HL-60 (cell line): ENCODE results near the gene CBX4.

Experiments used
- DNase-seq, 2 experiments: peaks; one replicate each; pipeline ENCODE4 v3.0.0-alpha.2; 2010 to 2020; ENCODE audit warnings: low read depth in 1 of 2, low spot score in 1 of 2
- H3K27ac ChIP-seq: fragments of 250-450 bp; sonication (Bioruptor Pico); replicated peaks from 2 replicates; pipeline ENCODE4 v1.5.1; 2020; ENCODE audit warnings: mild to moderate bottlenecking, moderate library complexity
- H3K27me3 ChIP-seq: fragments of 250-450 bp; sonication (Bioruptor Pico); 2 replicates; pipeline ENCODE4 v1.5.1; 2021; ENCODE audit warnings: mild to moderate bottlenecking, moderate library complexity; ENCODE audit not compliant: insufficient read depth, poor library complexity, severe bottlenecking
- H3K4me3 ChIP-seq: replicated peaks from 2 replicates; pipeline ENCODE4 v1.5.1; 2011; ENCODE audit warnings: mild to moderate bottlenecking, control low read depth, low read length; ENCODE audit not compliant: insufficient read depth
- GABPA ChIP-seq: IDR thresholded peaks from 2 replicates; pipeline ENCODE4 v1.6.1; 2012; ENCODE audit warnings: low read depth
- POLR2AphosphoS5 ChIP-seq: IDR thresholded peaks from 2 replicates; pipeline ENCODE4 v1.6.1; 2012; ENCODE audit warnings: low read depth
- SPI1 ChIP-seq: IDR thresholded peaks from 2 replicates; pipeline ENCODE4 v1.6.1; 2012; ENCODE audit warnings: low read depth, mild to moderate bottlenecking, borderline replicate concordance
- TF ChIP-seq, protein P1 (sequence below): IDR thresholded peaks from 2 replicates; pipeline ENCODE4 v1.6.1; 2012; ENCODE audit warnings: low read depth; ENCODE audit not compliant: insufficient replicate concordance
- TF ChIP-seq, protein P2 (sequence below): IDR thresholded peaks from one replicate; pipeline ENCODE4 v1.5.1; 2011; ENCODE audit warnings: low read length, control low read depth, inconsistent platforms; ENCODE audit not compliant: insufficient read depth

CBX4 gene

DNA sequence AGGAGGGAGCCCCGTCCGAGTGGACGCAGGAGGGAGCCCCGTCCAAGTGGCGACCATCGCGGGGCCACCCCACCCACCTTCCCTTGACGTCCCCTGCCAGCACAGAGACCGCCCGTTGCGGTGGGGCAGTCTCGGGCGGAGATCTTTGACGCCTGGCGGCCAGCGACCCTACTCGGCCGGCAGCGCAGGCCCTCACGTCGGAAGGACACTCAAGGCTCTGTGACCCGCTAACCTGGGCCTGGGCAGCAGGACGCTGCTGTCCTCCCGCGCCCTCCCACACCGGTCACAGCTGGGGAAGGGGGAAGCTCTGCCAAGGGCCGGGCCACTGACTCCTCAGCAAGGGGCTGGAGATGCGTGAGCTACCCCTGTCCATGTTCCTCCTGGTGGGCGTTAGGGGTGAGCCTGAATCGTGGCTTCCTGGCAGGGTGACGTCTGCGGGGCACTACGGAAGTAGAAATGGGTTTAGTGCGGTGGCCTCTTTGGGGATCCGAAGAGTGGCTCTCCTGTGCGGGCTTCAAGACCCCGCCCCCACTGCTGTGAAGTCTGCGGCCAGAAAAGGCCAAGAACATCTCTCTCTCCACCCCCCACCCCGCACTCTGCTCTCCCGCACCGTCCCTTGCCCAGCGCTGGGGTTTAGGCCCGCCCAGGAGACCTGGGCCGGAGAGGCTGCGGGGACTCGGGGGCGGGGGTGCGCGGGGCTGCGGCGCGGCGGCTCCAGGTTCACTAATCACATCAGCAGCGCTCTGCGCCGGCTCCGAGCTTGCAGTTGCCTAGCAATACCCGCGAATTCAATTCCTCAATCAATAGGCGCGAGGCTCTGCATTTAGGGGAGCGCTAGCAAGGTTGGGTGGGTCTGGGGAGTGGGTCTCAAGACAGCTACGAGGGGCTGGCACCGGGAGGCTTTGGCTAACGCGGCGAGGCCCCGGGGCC, 48.2 kb downstream of the CBX4 start:
- H3K4me3 ChIP-seq = no peak overlapping the region
- no peak for DNase-seq
- H3K27me3 ChIP-seq = peaks cover 56% of the 10 kb centered on the region
- no peak overlapping the region for H3K27ac ChIP-seq
- TF ChIP-seq GABPA = no peak
- TF ChIP-seq SPI1 = no peak
- TF ChIP-seq, protein P1, sequence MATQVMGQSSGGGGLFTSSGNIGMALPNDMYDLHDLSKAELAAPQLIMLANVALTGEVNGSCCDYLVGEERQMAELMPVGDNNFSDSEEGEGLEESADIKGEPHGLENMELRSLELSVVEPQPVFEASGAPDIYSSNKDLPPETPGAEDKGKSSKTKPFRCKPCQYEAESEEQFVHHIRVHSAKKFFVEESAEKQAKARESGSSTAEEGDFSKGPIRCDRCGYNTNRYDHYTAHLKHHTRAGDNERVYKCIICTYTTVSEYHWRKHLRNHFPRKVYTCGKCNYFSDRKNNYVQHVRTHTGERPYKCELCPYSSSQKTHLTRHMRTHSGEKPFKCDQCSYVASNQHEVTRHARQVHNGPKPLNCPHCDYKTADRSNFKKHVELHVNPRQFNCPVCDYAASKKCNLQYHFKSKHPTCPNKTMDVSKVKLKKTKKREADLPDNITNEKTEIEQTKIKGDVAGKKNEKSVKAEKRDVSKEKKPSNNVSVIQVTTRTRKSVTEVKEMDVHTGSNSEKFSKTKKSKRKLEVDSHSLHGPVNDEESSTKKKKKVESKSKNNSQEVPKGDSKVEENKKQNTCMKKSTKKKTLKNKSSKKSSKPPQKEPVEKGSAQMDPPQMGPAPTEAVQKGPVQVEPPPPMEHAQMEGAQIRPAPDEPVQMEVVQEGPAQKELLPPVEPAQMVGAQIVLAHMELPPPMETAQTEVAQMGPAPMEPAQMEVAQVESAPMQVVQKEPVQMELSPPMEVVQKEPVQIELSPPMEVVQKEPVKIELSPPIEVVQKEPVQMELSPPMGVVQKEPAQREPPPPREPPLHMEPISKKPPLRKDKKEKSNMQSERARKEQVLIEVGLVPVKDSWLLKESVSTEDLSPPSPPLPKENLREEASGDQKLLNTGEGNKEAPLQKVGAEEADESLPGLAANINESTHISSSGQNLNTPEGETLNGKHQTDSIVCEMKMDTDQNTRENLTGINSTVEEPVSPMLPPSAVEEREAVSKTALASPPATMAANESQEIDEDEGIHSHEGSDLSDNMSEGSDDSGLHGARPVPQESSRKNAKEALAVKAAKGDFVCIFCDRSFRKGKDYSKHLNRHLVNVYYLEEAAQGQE = no peak
- TF ChIP-seq, protein P2, sequence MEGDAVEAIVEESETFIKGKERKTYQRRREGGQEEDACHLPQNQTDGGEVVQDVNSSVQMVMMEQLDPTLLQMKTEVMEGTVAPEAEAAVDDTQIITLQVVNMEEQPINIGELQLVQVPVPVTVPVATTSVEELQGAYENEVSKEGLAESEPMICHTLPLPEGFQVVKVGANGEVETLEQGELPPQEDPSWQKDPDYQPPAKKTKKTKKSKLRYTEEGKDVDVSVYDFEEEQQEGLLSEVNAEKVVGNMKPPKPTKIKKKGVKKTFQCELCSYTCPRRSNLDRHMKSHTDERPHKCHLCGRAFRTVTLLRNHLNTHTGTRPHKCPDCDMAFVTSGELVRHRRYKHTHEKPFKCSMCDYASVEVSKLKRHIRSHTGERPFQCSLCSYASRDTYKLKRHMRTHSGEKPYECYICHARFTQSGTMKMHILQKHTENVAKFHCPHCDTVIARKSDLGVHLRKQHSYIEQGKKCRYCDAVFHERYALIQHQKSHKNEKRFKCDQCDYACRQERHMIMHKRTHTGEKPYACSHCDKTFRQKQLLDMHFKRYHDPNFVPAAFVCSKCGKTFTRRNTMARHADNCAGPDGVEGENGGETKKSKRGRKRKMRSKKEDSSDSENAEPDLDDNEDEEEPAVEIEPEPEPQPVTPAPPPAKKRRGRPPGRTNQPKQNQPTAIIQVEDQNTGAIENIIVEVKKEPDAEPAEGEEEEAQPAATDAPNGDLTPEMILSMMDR = no peak
- TF ChIP-seq POLR2AphosphoS5 = no peak

DNA sequence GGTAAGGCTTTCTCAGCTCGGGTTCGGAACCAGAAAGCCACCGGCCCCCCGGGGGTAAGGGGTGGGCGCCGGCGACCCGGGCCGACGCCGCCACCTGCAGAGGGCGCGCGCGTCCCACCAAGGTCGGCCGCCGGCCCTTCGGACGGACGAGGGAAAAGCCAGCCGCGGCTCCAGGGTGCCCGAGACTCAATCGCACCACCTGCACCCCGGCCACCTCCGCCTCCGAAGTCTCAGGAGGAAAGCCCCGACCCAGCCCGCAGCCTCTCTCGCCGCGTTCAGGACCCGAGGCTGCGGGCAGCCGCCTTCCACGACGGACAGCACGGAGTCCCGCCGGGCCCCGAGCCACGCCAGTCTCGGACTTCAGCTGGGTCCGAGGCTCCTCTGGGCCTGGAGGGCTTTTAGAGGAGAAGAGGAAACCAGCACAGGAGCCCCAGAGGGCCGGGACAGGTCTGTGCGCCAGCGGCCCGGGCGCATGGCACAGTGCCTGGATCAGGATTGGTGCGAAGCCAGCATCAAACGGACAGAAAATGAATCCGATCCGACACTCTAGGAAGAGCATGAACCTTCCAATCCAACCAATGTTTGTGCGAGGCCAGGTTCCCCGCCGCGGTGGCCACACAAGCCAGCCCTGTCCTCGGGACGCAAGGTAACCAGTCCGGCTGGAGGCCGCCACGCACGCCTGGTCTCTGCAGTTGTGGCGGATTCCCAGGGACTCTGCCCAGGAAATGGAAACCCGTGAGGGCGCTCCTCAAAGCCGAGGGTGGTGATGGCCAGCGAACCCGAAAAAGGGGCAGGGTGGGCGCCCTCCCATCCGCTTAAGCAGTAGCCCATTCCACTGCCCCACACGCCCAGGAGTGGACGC, 49.1 kb downstream of the CBX4 start:
- no peak for DNase-seq
- TF ChIP-seq, protein P2 = no peak
- TF ChIP-seq GABPA (no peak), SPI1 (no peak)
- Histone ChIP-seq H3K27ac (no peak overlapping the region), H3K27me3 (peaks cover 56% of the 10 kb centered on the region), H3K4me3 (no peak overlapping the region)

DNA sequence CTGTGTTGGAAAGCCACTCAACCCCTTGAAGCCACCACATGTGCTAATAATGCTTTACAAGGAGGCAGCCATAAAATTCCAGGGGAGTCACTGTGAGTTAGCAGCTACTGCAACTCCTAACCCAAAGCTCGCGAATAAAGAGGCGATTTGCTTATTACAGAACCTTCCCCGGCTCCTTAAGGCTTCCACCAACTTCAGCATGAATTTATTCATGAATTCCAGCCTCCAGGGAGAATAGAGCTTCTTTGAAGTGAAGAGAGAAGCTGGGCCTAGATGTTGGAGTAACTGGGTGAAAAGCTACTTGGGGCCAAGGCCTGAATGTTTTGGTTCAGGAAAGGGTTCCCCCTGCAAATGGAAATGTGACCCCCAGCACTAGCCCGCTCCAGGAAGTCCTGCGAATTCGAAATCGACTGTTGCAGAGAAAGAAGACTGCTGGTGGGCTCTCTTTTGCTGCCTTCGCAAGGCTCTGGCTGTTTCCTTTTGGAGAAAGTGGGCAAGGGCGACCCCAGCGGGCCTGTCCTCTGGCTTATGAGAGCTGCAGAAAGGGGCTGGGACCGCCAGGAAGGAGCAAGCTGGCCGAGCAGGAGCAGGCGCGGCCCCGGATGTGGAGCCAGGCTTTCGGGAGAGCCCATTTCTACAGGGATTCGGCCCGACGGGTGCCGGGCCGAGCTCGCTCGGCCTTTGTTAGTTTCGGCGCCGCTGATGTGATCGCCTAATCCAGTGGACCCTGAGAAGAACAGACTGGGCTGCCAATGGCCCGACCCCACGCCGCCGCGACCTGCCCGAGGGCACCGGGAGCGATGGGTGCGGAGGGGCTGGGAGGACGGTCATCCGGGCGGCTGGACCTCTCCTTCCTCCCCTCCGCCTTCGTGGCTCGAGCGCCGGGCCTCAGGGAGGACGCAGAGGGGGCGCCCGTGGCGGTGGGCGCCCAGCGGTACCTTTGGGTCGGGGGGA, 50.0 kb downstream of the CBX4 start:
- Histone ChIP-seq H3K27me3 (peaks cover 56% of the 10 kb centered on the region), H3K4me3 (no peak overlapping the region), H3K27ac (no peak overlapping the region)
- TF ChIP-seq SPI1 = no peak
- TF ChIP-seq POLR2AphosphoS5 = no peak
- TF ChIP-seq, protein P2 = no peak
- no peak for TF ChIP-seq GABPA
- TF ChIP-seq, protein P1 = no peak
- DNase-seq = no peak
